HG02798 (cell line): Measurements from ENCODE around the gene VANGL2.

Experiments
- ATAC-seq: cut with Tn5 transposase; IDR thresholded peaks from one replicate; pipeline ENCODE4 v1.9.1; 2021; ENCODE audit warnings: mild to moderate bottlenecking; ENCODE audit not compliant: unreplicated experiment, poor library complexity

Gene VANGL2

DNA sequence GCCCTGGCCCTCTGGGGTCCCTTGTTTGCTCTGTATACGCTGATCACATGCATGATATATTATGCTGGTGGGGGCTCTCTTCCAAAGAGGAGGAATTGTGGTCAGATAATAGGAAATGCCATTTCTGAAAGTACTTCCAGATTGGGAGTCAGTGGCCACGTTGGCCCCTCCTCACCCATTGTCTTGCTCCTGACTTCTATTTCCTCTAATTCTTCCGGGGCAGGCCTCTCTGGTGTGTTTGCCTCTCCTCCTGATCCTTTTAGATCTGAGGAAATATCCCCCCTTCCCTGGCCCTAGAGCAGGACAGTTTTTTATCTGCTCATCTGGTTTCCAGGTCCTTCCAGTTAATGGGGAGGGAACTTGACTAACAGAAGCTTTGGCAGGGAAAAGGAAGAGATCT, 2.9 kb downstream of the VANGL2 start:
- no peak for ATAC-seq

- no peak for ATAC-seq
Measured at GRCh38 chr1:160404094-160404493, 3.7 kb downstream of the VANGL2 start.

GRCh38 chr1:160405331-160405877, 5.0 kb downstream of the VANGL2 start:
- ATAC-seq: no peak

DNA sequence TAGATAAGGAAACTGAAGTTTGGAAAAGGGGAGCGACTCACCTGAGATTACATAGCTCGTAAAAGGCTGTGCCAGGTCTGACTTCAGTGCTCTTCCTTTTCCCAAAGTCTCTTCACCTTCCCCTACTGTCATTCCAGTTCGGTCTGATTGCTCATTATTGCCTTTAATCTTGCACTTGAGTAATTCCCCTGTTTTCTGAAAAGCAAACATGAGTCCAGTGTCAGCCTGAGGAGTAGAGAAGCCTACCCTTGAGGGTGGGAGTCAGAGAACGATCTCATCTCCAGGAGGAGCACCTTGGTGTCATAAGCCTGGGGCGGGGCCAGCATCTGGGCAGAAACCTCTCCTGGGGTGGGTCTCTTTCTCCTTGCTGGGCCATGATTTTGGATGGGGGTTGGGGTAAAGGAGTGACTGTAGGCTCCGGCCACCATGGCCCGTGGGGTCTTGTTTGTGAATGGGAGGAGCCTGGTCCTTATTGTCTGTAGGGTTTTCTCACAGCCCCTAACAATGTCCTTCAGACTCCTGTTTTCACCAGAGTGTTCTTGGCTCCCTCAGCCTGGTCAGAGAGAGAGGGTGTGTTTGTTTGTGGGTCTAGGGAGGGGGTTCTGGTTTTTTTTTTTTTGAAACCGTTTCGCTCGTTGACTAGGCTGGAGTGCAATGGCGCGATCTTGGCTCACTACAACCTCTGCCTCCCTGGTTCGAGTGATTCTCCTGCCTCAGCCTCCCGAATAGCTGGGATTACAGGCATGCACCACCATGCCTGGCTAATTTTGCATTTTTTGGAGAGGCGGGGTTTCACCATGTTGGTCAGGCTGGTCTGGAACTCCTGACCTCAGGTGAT, 6.0 kb downstream of the VANGL2 start:
- ATAC-seq: no peak

DNA sequence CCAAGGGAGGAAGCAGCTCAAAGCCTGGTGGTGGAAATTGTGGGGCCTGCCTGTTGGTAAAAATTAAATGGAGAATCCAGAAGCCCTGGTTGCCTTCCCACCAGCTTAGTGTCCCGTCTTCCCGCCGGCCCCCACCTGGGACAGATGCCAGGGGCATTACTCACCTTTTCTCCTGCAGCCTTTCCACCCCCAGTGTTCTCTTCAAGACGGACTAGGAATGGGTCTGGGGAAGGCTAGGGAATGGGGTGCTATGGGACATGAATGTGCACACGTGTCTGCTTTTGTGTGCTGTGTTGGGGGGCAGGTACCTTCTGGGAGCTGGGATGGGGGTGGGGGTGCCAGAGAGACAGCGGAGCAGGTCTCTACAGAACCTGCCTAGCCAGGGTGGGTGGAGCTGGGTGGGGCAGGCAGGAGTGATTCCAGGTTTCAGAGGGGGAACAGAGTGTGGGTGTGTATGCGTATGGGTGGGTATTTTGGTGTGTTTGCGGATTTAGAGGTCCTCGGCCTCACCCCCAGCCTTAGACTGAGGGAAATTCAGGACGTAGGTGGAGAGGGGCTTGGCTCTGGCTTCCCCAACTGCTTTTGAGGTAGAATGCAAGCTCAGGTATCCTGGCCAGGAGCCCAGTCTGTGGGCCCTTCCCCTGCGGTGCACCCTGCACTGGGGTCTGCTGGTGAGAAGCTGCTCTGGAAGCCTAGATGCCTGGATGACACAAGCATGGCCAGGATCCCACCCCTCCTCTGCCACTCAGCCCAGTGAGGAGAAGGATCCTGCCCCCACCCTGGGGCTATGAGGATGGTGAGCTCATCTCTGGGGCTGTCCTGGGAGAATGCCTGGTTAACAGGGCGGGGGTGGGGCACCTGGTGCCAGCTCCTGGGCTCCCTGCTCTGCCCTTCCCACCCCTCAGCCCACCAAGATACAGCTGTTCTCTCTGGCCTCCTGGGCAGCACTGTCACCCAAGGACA, 7.8 kb downstream of the VANGL2 start:
- ATAC-seq: no peak

- ATAC-seq: no peak
Measured at GRCh38 chr1:160408864-160409263, 8.5 kb downstream of the VANGL2 start.

DNA sequence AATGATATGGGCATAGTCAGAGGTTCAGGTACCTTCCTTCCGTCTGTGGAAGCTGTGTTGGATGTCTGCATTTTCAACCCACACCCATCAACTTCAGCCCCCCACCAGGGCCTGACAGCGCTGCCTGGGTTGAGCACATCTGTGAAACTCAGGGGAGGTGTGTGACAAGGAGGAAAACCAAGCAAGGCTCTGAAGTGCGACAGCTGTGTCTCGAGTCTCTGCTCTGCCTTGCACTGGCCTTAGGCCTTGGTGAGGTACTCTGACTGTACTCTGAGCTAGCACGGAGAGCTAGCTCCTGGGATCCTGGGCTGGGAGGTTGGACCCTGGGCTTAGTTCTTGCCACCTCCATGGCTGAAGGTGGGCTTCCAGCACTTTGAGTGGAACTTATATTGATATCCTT, 9.1 kb downstream of the VANGL2 start:
- no peak for ATAC-seq

- ATAC-seq: no peak
Measured at GRCh38 chr1:160410406-160411005, 10.1 kb downstream of the VANGL2 start.

DNA sequence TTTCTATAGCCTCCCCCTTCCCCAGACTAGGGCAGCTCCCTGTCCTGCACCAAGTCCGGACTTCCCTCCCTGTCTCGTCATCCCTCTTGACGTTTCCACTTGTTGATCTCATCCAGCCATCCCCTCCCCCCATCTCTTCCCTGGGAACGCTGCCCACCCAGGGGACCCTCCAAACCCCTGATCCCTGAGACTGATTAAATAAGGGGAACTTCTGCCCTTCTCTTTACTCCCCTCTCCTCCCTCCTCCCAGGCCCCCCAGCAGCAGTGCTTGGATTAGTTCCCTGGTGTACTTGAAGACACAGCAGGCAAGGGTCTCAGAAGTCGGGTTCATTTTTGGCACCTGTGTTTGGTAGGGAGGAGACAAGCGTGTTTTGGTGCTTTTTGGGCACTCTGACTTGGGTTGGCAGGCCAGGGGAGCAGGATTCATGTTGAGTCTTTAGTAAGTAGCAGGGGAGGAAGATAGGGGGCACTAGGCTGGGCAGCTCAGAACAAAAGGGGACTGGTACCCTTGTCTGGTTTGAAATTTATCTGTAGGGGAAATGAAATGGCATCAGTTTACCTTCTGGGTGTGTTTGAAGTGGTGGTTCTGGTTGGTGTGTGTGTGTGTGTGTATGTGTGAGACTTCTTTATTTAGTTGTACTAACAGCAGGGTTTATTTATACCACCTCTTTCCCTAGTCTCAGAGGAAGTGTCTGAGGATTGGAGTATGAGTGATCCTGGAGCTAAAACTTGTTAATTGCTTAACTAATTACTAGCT, 11.1 kb downstream of the VANGL2 start:
- no peak for ATAC-seq

DNA sequence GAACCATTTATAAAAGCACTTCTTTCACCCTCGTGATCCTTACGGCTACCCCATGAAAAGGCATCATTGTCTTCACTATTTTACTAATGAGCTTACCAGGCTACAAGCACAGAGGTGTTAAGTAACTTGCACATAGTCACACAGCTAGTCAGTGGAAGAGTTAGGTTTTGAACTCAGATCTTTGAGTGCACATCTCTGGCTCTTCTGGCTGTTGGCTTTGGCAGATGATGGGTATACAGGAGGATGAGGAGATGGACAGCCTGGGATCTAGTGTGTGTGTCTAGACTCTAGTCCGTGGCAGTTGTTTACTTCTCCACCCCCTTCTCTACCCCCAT, 11.6 kb downstream of the VANGL2 start:
- ATAC-seq: no peak

- ATAC-seq: no peak
Measured at GRCh38 chr1:160413716-160414115, 13.4 kb downstream of the VANGL2 start.

DNA sequence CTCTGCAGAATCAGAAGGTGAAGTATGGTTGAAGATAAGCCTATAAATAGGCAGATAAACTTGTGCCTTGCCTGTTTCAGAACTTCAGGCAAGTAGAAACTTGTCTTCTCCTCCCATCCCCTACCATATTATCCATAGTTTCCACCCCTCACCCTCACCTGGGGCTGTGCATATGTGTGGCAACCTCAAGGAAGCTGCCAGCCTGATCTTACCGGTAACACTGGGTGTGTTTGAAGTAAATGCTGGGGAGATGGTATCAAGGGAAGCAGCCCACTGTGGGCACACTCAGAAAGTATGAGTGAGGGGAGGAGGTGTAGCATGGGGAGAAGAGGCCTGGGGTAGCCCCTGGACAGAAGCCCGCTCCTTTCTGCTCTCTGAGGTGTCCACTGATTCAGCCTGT, 14.5 kb downstream of the VANGL2 start:
- no peak for ATAC-seq

DNA sequence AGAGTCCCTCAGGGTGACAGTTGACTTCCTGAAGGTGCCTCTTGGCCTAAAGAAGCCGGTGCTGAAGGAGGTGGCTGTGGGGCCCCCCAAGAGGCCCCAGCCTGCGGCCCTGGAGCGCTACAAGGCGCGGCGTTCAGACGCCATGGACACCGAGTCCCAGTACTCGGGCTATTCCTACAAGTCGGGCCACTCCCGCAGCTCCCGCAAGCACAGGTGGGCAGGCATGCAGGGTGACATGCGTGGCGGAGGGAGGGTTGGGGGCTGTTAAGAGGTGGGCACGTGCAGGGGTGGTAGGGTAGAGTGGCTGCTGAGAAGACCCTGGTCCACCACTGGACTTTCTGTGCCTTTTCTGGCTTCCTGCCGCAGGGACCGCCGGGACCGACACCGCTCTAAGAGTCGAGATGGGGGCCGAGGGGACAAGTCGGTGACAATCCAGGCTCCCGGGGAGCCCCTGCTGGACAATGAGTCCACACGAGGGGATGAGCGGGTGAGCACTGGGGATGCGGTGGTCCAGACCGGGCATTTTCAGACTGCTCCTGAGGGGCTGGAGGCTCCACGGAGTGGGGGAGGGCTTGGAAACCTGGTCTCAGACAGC, 15.4 kb downstream of the VANGL2 start:
- ATAC-seq: no peak

- ATAC-seq: no peak
Measured at GRCh38 chr1:160416369-160416768, 16.0 kb downstream of the VANGL2 start.

GRCh38 chr1:160418483-160418882, 18.1 kb downstream of the VANGL2 start:
- no peak for ATAC-seq

GRCh38 chr1:160419150-160419837, 18.9 kb downstream of the VANGL2 start:
- no peak for ATAC-seq

DNA sequence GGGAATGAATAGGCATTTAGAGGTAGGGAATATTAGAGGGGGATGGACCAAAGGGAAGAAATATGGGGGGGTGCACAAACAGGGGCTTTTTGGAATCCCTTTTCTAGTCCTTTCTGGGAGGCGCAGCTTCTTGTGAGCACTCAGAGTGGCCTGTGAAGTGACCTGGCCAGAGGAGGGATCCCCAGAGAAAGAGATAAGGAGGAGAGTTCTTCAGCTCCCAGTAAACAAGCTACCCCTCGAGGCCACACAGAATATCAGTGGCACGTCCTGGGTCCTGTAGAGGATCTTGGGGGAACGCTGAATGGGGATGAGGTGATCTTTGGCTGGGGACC, 19.4 kb downstream of the VANGL2 start:
- no peak for ATAC-seq

DNA sequence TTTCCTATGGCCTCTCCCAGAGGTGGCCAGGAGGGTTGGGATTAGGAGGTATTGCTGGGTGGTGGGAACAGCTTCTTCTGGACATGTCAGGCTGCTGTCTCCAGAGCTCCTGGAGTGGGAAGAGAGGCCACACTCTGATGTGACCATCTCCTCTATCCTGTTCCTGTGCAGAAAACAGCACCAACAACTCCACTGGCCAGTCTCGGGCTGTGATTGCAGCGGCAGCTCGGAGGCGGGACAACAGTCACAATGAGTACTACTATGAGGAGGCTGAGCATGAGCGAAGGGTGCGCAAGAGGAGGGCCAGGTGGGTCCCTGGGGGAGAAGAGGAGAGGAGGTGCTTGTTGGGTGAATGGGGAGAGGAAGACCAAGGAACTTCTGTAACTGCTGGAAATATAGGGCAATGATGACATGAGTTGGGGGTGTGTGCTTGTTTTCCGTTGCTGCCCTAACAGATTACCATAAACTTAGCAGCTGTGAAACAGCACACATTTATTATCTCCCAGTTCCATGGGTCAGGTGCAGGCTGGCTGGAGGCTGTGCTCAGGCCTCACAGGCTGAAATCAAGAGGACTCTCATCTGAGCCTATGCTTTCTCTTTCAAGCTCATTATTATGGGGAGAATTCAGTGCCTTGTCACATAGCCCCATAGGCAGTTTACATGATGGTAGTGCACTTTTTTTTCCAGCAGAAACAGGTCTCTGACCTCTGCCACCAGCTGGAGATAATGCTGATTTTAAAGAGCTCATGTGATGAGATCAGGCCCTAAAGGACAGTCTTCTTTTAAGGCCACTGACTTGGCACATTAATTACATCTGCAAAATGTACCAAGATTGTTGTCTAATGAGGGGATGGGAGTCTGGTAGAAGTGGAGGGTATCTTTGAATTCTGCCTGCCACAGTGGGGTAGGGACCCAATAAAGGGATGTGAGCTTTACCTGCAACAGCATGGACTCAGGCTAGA, 20.8 kb downstream of the VANGL2 start:
- ATAC-seq: no peak
